ENCODE data around the gene PNPLA6. TPM values are rescaled to one million over a fixed set of nuclear protein-coding genes. Genes with fewer than 3 reads are reported as not detected.

The PNPLA6 gene
- polyA plus RNA-seq, 4 donors, result 42.4 to 120 (median 78.4) TPM

- peaks cover 0 to 3% (median 0%) of the 10 kb centered on the region in 3 donors for H3K4me1 ChIP-seq (ENCODE audit: control insufficient read depth in 3 of 3, insufficient read depth in 2 of 3, low read depth in 1 of 3, low read length in 2 of 3)
- no peak for FAIRE-seq
- WGBS, 3 donors, result 51 to 56% (median 51%) methylated on average over 7 of the region's 7 CpGs
Measured at GRCh38 chr19:7497292-7497691, 38.2 kb upstream of the PNPLA6 start.

GRCh38 chr19:7500811-7501450, 34.6 kb upstream of the PNPLA6 start:
- no peak for FAIRE-seq

More at GRCh38 chr19:7497292-7497691, 38.2 kb upstream of the PNPLA6 start:
- no peak overlapping the region for H3K27ac ChIP-seq (ENCODE audit: low read depth in 1 of 3, low read length in 2 of 3)
- H3K9me3 ChIP-seq (ENCODE audit: control insufficient read depth in 2 of 2, insufficient read depth in 1 of 2, low read depth in 1 of 2, low read length in 1 of 2), result no peaks in the 10 kb centered on the region
- H3K36me3 ChIP-seq (ENCODE audit: control insufficient read depth in 3 of 3, insufficient read depth in 2 of 3, low read depth in 1 of 3, low read length in 3 of 3), result no peaks in the 10 kb centered on the region
- H3K4me3 ChIP-seq (ENCODE audit: low read depth in 1 of 3, low read length in 3 of 3), result no peak overlapping the region
- peak in 1 of 2 donors; percentile 36 for DNase-seq
- H3K27me3 ChIP-seq (ENCODE audit: control insufficient read depth in 3 of 3, insufficient read depth in 3 of 3, low read length in 3 of 3), result peaks cover 0 to 3% (median 0%) of the 10 kb centered on the region in 3 donors

DNA sequence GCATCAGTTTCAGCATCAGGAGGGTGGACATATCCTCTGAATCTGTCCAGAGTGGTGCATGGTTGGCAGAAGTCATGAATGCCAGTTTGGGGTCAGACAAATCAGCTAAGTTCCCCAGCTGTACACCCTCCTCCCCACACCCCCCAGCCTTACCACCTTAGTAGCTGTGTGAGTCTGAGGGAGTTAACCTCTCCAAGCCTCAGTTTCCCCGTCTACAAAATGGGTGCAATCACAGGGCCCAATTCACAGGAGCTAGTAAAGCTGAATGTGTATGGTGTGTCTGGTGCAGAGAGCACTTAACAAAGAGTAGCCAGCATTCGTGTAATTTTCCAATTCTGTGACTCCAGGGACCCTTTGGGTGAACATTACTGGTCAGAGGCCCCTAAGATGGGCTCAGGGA, 33.0 kb upstream of the PNPLA6 start:
- peaks cover 0 to 12% (median 3%) of the 10 kb centered on the region in 3 donors for H3K4me1 ChIP-seq (ENCODE audit: control insufficient read depth in 3 of 3, insufficient read depth in 2 of 3, low read depth in 1 of 3, low read length in 2 of 3)
- no peak overlapping the region for H3K27ac ChIP-seq (ENCODE audit: low read depth in 1 of 3, low read length in 2 of 3)
- peaks cover 0 to 3% (median 2%) of the 10 kb centered on the region in 3 donors for H3K27me3 ChIP-seq (ENCODE audit: control insufficient read depth in 3 of 3, insufficient read depth in 3 of 3, low read length in 3 of 3)
- 55 to 84% (median 67%) methylated on average over 2 of the region's 2 CpGs for WGBS, 3 donors
- H3K36me3 ChIP-seq (ENCODE audit: control insufficient read depth in 3 of 3, insufficient read depth in 2 of 3, low read depth in 1 of 3, low read length in 3 of 3), result no peaks in the 10 kb centered on the region
- H3K9me3 ChIP-seq (ENCODE audit: control insufficient read depth in 2 of 2, insufficient read depth in 1 of 2, low read depth in 1 of 2, low read length in 1 of 2), result no peaks in the 10 kb centered on the region
- no peak for FAIRE-seq
- no peak overlapping the region for H3K4me3 ChIP-seq (ENCODE audit: low read depth in 1 of 3, low read length in 3 of 3)
- no peak for DNase-seq

More at GRCh38 chr19:7500811-7501450, 34.6 kb upstream of the PNPLA6 start:
- H3K27ac ChIP-seq (ENCODE audit: low read depth in 1 of 3, low read length in 2 of 3), result no peak overlapping the region
- H3K4me1 ChIP-seq (ENCODE audit: control insufficient read depth in 3 of 3, insufficient read depth in 2 of 3, low read depth in 1 of 3, low read length in 2 of 3), result peaks cover 0 to 12% (median 0%) of the 10 kb centered on the region in 3 donors
- no peaks in the 10 kb centered on the region for H3K9me3 ChIP-seq (ENCODE audit: control insufficient read depth in 2 of 2, insufficient read depth in 1 of 2, low read depth in 1 of 2, low read length in 1 of 2)
- peak overlapping the region in 2 of 3 donors; percentile 31 to 34 for H3K4me3 ChIP-seq (ENCODE audit: low read depth in 1 of 3, low read length in 3 of 3)
- H3K27me3 ChIP-seq (ENCODE audit: control insufficient read depth in 3 of 3, insufficient read depth in 3 of 3, low read length in 3 of 3), result peaks cover 0 to 3% (median 2%) of the 10 kb centered on the region in 3 donors
- H3K36me3 ChIP-seq (ENCODE audit: control insufficient read depth in 3 of 3, insufficient read depth in 2 of 3, low read depth in 1 of 3, low read length in 3 of 3), result no peaks in the 10 kb centered on the region
- 2 to 5% (median 3%) methylated on average over 68 to 93 of the region's 93 CpGs for WGBS, 3 donors
- DNase-seq, result peak; percentile 88 to 90

DNA sequence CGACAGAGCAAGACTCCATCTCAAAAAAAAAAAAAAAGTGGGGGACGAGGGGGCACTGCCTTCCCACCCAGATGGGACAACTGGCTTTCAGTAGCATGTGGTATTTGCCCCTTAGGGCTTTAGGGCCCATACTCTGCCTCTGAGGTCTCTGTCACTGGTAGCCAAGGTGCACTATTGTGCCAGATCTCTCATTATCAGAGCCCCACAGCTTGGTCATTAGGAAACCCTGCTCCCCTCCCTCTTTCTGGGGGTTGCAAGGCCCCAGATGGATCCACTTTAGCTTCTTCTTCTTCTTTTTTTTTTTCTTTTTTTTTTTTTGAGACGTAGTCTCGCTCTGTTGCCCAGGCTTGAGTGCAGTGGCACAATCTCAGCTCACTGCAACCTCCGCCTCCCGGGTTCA, 30.8 kb upstream of the PNPLA6 start:
- Histone ChIP-seq H3K4me3 (ENCODE audit: low read depth in 1 of 3, low read length in 3 of 3) (no peak overlapping the region), H3K36me3 (ENCODE audit: control insufficient read depth in 3 of 3, insufficient read depth in 2 of 3, low read depth in 1 of 3, low read length in 3 of 3) (no peaks in the 10 kb centered on the region), H3K9me3 (ENCODE audit: control insufficient read depth in 2 of 2, insufficient read depth in 1 of 2, low read depth in 1 of 2, low read length in 1 of 2) (no peaks in the 10 kb centered on the region), H3K27ac (ENCODE audit: low read depth in 1 of 3, low read length in 2 of 3) (no peak overlapping the region), H3K4me1 (ENCODE audit: control insufficient read depth in 3 of 3, insufficient read depth in 2 of 3, low read depth in 1 of 3, low read length in 2 of 3) (peaks cover 0 to 12% (median 3%) of the 10 kb centered on the region in 3 donors), H3K27me3 (ENCODE audit: control insufficient read depth in 3 of 3, insufficient read depth in 3 of 3, low read length in 3 of 3) (peaks cover 0 to 3% (median 2%) of the 10 kb centered on the region in 3 donors)
- DNase-seq, result no peak
- WGBS, 3 donors, result 80 to 85% (median 82%) methylated on average over 5 to 6 of the region's 6 CpGs
- FAIRE-seq, result no peak

DNA sequence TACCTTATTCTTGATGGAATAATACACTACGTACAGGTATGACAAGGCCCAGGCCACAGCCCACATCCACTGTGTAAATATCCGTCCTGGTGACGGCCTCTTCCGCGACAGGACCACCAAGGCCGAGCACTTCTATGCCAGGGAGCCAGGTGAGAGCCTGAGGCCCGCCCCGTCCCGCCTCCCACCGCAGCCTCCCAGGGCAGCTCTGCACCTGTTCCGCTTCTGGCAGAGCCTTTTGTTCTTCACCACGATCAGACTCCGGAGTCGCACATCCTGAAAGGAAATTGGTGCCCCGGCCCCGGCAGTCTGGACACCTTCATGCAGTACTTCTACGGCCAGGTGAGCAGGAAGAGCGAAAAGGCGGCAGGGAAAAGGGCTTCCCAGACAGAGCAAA, 30.2 kb upstream of the PNPLA6 start:
- WGBS, 3 donors, result 14 to 31% (median 16%) methylated on average over 19 of the region's 19 CpGs

DNA sequence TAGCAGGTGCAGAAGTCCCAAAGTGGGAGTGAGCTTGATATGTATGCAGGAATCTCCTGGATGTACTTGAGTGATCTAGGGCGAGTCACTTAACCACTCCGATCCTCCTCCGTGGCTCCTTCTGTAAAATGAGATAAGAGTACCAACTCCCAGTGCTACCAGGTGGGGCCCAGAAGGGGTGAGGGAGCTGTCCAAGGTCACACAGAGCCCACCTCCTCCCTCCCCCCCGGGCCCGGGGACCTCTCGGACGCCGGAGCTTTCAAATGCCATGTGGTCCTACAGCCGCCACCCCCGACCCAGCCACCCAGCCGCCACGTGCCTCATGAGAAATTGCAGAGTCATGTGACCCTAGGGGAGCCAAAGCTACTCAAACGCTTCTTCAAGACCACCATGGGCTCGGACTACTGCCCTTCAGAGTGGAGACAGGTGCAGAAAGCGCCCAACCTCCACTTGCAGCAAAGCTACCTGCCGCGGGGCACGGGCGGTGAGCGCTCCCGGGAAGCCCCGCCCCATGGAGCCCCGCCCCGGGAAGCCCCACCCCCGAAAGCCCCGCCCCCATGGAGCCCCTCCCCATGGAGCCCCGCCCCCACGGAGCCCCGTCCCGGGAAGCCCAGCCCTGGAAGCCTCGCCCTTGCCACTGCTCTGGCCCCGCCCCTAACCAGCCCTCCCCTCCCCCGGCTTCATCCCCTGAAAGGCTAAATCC, 29.7 kb upstream of the PNPLA6 start:
- Histone ChIP-seq H3K27me3 (ENCODE audit: control insufficient read depth in 3 of 3, insufficient read depth in 3 of 3, low read length in 3 of 3) (peaks cover 0 to 2% (median 0%) of the 10 kb centered on the region in 3 donors), H3K4me1 (ENCODE audit: control insufficient read depth in 3 of 3, insufficient read depth in 2 of 3, low read depth in 1 of 3, low read length in 2 of 3) (peaks cover 0 to 9% (median 3%) of the 10 kb centered on the region in 3 donors), H3K36me3 (ENCODE audit: control insufficient read depth in 3 of 3, insufficient read depth in 2 of 3, low read depth in 1 of 3, low read length in 3 of 3) (no peaks in the 10 kb centered on the region), H3K27ac (ENCODE audit: low read depth in 1 of 3, low read length in 2 of 3) (peak overlapping the region in 1 of 3 donors; percentile 77), H3K9me3 (ENCODE audit: control insufficient read depth in 2 of 2, insufficient read depth in 1 of 2, low read depth in 1 of 2, low read length in 1 of 2) (no peaks in the 10 kb centered on the region), H3K4me3 (ENCODE audit: low read depth in 1 of 3, low read length in 3 of 3) (peak overlapping the region in 2 of 3 donors; percentile 30 to 40)
- peak; percentile 43 to 53 for DNase-seq
- FAIRE-seq, result no peak
- 2 to 4% (median 4%) methylated on average over 14 to 33 of the region's 33 CpGs for WGBS, 3 donors

More for the DNA sequence above, 30.2 kb upstream of the PNPLA6 start:
- Histone ChIP-seq H3K4me1 (ENCODE audit: control insufficient read depth in 3 of 3, insufficient read depth in 2 of 3, low read depth in 1 of 3, low read length in 2 of 3) (peaks cover 0 to 12% (median 3%) of the 10 kb centered on the region in 3 donors), H3K27ac (ENCODE audit: low read depth in 1 of 3, low read length in 2 of 3) (peak overlapping the region in 1 of 3 donors; percentile 77), H3K4me3 (ENCODE audit: low read depth in 1 of 3, low read length in 3 of 3) (peak overlapping the region in 2 of 3 donors; percentile 30 to 40), H3K9me3 (ENCODE audit: control insufficient read depth in 2 of 2, insufficient read depth in 1 of 2, low read depth in 1 of 2, low read length in 1 of 2) (no peaks in the 10 kb centered on the region), H3K27me3 (ENCODE audit: control insufficient read depth in 3 of 3, insufficient read depth in 3 of 3, low read length in 3 of 3) (peaks cover 0 to 3% (median 2%) of the 10 kb centered on the region in 3 donors), H3K36me3 (ENCODE audit: control insufficient read depth in 3 of 3, insufficient read depth in 2 of 3, low read depth in 1 of 3, low read length in 3 of 3) (no peaks in the 10 kb centered on the region)
- FAIRE-seq (no peak), DNase-seq (peak in 1 of 2 donors; percentile 44)

DNA sequence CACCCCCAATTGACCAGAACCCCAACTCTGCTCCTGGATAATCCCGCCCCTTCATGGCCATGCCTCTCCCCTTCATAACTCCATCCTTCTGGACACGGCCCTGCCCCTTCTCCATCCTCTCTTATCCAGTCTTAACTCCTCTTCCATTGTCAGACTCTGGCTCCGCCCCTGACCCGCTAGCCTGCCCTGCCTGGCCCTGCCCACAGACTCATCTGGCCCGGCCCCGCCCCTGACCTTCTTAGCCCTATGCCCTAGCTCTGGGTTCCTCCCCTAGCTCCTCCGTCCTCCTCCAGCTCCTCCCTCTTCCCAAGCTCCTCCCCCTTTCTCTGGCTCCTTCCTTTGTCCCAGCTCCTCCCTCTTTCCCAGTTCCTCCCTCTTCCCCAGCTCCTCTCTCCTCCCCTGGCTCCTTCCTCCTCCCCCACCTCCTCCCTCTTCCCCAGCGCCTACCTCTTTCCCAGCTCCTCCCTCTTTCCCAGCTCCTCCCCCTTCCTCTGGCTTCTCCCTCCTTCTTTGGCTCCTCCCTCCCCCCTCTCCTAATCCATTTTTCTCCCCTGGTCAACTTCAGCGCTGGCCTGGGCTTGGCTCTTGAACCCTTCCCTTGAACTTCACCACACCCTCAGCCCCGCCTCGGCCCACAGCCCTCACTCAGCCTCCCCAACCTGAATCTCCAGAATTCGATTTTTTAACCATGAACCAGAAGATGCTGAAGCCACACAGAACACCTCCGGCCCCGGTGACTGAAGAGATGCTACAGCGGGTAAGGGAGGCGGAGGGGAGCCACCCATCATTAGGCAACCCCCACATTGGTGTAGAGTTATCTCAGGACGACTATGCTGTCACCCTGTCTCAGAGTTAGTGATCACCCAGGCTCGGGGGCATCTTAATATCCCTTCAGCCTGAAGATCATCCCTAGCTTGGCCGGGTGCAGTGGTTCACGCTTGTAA, 28.9 kb upstream of the PNPLA6 start:
- H3K4me1 ChIP-seq (ENCODE audit: control insufficient read depth in 3 of 3, insufficient read depth in 2 of 3, low read depth in 1 of 3, low read length in 2 of 3), result peaks cover 0 to 9% (median 3%) of the 10 kb centered on the region in 3 donors
- no peaks in the 10 kb centered on the region for H3K9me3 ChIP-seq (ENCODE audit: control insufficient read depth in 2 of 2, insufficient read depth in 1 of 2, low read depth in 1 of 2, low read length in 1 of 2)
- H3K4me3 ChIP-seq (ENCODE audit: low read depth in 1 of 3, low read length in 3 of 3), result no peak overlapping the region
- H3K36me3 ChIP-seq (ENCODE audit: control insufficient read depth in 3 of 3, insufficient read depth in 2 of 3, low read depth in 1 of 3, low read length in 3 of 3), result no peaks in the 10 kb centered on the region
- DNase-seq (peak; percentile 85 to 99), FAIRE-seq (no peak)
- peaks cover 0 to 2% (median 0%) of the 10 kb centered on the region in 3 donors for H3K27me3 ChIP-seq (ENCODE audit: control insufficient read depth in 3 of 3, insufficient read depth in 3 of 3, low read length in 3 of 3)
- H3K27ac ChIP-seq (ENCODE audit: low read depth in 1 of 3, low read length in 2 of 3), result no peak overlapping the region
- 35 to 44% (median 37%) methylated on average over 19 to 20 of the region's 20 CpGs for WGBS, 3 donors

- H3K4me3 ChIP-seq (ENCODE audit: low read depth in 1 of 3, low read length in 3 of 3), result no peak overlapping the region
- 28 to 42% (median 34%) methylated on average over 10 to 11 of the region's 11 CpGs for WGBS, 3 donors
- H3K36me3 ChIP-seq (ENCODE audit: control insufficient read depth in 3 of 3, insufficient read depth in 2 of 3, low read depth in 1 of 3, low read length in 3 of 3), result no peaks in the 10 kb centered on the region
- H3K4me1 ChIP-seq (ENCODE audit: control insufficient read depth in 3 of 3, insufficient read depth in 2 of 3, low read depth in 1 of 3, low read length in 2 of 3), result peaks cover 0 to 9% (median 3%) of the 10 kb centered on the region in 3 donors
- FAIRE-seq (no peak), DNase-seq (peak; percentile 61 to 77)
- no peaks in the 10 kb centered on the region for H3K9me3 ChIP-seq (ENCODE audit: control insufficient read depth in 2 of 2, insufficient read depth in 1 of 2, low read depth in 1 of 2, low read length in 1 of 2)
- H3K27ac ChIP-seq (ENCODE audit: low read depth in 1 of 3, low read length in 2 of 3), result no peak overlapping the region
- peaks cover 0 to 2% (median 0%) of the 10 kb centered on the region in 3 donors for H3K27me3 ChIP-seq (ENCODE audit: control insufficient read depth in 3 of 3, insufficient read depth in 3 of 3, low read length in 3 of 3)
Measured at GRCh38 chr19:7507884-7508283, 27.6 kb upstream of the PNPLA6 start.

Data from small intestine (tissue), 7 donors.